DMS114 treated with DMSO at 0.1 percent for 48 hours (cell line): ENCODE results near the gene GPRC5C.
"Not testable (repeated sequence)": the region's sequence is repeated elsewhere in the genome, so short reads cannot be mapped to it uniquely, and the experiment has no call there.

Experiments used
- DNase-seq: peaks from one replicate; lab custom pipeline; 2025; ENCODE audit not compliant: unreplicated experiment; lab: John Stamatoyannopoulos, UW

The GPRC5C gene

GRCh38 chr17:74404789-74405188, 27.1 kb upstream of the GPRC5C start:
- no peak for DNase-seq

DNA sequence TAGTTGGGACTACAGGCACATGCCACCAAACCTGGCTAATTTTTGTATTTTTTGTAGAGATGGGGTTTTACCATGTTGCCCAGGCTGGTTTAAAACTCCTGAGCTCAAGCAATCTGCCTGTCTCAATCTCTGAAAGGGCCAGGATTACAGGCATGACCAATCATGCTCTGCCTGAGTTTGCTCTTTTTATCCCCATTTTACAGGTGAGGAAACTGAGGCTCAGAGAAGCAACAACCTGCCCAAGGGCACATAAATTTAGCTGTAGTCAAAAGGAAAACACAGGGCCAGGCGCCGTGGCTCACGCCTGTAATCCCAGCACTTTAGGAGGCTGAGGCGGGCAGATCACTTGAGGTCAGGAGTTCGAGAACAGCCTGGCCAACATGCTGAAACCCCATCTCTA, 26.6 kb upstream of the GPRC5C start:
- not testable (repeated sequence) for DNase-seq

DNA sequence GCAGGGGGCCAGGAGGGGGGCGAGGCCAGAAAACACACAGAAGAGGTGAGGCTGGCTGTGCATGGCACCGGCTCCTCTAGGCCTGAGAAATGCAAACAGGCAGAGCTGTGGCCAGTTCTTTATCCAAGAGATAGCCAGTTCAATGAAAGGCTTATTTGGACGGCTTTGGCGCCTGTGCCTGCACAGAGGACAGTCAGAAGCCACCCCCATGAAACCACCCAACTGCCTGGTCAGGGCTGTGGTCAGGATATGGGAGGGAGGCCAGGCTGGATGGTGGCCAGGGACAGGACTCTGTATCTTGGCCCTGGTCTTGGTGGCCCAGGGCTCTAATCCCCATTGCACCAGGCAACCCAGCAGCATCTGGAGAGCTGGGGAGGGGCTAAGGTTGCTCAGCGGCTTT, 24.5 kb upstream of the GPRC5C start:
- DNase-seq: no peak

DNA sequence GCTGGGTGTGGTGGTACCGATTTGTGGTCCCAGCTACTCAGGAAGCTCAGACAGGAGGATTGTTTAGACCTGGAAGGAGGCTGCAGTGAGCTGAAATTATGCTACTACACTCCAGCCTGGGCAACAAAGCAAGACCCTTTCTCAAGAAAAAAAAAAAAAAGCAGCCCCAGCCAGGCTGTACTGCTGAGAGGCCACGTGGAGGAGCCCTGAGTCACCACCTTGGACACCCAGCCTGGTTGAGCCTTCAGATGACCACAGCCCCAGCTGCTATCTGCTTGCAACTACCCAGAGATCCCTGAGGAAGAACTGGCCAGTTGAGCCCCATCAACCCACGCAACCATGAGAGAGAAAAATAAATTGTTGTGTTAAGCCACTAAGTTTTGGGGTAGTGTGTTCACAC, 23.6 kb upstream of the GPRC5C start:
- no peak for DNase-seq

GRCh38 chr17:74408815-74409214, 23.1 kb upstream of the GPRC5C start:
- no peak for DNase-seq

- no peak for DNase-seq
Observed at GRCh38 chr17:74410001-74410443, 21.9 kb upstream of the GPRC5C start.

GRCh38 chr17:74412581-74412980, 19.3 kb upstream of the GPRC5C start:
- no peak for DNase-seq

GRCh38 chr17:74413491-74413890, 18.4 kb upstream of the GPRC5C start:
- DNase-seq: no peak

GRCh38 chr17:74414510-74414909, 17.4 kb upstream of the GPRC5C start:
- DNase-seq: no peak

- DNase-seq: no peak
Observed at GRCh38 chr17:74415608-74416396, 16.1 kb upstream of the GPRC5C start.

DNA sequence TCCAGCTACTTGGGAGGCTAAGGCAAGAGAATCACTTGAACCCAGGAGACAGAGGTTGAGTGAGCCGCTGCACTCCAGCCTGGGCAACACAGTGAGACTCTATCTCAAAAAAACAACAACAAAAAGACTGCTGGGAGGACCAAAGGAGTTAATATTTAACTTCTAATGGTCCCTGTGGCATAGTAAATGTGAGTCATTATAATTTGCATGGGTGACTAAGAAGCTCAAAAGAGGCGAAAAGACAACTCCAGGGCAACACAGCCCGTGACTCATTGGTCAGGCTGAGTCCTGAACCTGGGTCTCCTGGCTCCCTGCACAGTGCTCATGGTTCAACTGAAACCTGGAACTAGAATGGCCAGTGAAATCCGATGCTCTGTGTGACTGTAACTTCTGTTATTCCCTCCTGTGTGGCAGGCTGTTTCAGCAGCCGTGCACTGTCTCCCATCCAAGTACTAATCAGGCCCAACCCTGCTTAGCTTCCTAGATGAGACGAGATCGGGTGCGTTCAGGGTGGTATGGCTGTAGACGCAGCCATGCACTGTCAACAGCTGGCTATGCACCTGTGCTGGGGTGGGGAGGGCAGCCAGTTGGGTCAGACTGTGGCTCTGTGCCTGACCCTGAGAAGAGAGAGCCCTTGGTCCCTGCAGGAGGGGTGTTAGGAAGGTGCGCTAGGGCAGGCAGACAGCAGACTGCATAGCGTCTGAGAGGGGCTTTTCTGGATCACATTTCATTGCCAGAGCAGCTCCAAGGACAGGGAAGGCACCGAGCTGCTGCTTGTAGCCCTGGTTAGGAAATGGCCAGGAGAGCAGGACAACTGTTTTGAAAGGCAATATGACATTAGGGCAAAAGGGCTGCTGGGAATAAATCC, 14.5 kb upstream of the GPRC5C start:
- no peak for DNase-seq

- DNase-seq: no peak
Observed at GRCh38 chr17:74419928-74420411, 11.9 kb upstream of the GPRC5C start.

- no peak for DNase-seq
Observed at GRCh38 chr17:74424117-74424516, 7.8 kb upstream of the GPRC5C start.

GRCh38 chr17:74424657-74425056, 7.2 kb upstream of the GPRC5C start:
- no peak for DNase-seq

GRCh38 chr17:74426551-74427047, 5.3 kb upstream of the GPRC5C start:
- DNase-seq: no peak

- DNase-seq: no peak
Observed at GRCh38 chr17:74427048-74427762, 4.7 kb upstream of the GPRC5C start.

- DNase-seq: no peak
Observed at GRCh38 chr17:74427763-74428153, 4.1 kb upstream of the GPRC5C start.

DNA sequence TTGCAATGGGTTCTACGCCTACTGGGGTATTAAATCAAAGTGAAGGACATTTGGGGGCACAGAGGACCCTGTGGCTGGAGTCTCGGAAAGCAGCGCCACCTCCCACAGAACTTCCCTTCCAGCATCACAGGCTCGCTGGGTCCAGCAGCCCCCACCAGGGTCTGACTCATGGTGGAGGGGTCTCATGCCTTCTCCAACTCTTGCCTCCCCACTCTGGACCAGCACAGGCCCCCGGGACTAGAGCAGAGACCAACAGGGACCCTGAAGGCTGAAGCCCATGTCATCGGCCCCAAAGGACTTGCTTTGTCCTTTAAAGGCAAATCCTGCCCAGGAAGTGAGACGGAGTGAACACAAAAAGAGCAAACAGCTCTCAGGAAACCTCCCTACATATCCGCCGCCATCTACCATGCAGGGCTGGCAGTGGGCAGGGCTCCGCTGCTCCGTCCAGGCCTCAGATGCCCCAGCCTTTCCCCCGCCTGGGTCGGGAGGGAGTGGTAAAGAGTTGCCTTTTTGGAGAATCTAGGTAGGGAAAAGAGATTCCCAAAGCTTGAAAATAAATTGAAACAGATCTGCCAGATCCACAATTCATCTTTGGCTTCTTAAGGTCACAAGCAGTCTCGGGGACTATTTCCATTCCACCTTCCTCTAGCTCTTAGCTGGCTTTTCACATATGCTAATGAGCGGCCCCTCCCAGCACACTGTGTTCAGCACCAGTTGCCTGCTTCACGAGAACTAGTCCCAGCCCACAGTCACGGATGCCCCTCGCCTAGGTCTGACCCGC, 2.1 kb upstream of the GPRC5C start:
- no peak for DNase-seq

DNA sequence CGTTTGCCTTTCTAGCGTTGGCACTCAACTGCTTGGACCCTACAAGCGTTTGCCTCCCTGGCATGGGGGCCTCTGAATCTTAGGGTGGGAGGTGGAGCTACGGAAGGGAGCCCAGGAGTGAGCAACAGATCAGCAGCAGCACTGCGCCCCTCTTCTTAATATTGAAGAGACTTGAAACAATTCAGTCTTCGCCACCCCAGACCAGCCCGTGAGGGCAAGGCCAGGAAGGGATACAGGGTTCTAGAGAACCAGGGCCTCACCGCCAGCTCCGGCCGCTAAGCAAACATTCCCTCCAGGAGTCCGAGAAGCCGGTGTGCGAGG, 1.5 kb upstream of the GPRC5C start:
- no peak for DNase-seq

DNA sequence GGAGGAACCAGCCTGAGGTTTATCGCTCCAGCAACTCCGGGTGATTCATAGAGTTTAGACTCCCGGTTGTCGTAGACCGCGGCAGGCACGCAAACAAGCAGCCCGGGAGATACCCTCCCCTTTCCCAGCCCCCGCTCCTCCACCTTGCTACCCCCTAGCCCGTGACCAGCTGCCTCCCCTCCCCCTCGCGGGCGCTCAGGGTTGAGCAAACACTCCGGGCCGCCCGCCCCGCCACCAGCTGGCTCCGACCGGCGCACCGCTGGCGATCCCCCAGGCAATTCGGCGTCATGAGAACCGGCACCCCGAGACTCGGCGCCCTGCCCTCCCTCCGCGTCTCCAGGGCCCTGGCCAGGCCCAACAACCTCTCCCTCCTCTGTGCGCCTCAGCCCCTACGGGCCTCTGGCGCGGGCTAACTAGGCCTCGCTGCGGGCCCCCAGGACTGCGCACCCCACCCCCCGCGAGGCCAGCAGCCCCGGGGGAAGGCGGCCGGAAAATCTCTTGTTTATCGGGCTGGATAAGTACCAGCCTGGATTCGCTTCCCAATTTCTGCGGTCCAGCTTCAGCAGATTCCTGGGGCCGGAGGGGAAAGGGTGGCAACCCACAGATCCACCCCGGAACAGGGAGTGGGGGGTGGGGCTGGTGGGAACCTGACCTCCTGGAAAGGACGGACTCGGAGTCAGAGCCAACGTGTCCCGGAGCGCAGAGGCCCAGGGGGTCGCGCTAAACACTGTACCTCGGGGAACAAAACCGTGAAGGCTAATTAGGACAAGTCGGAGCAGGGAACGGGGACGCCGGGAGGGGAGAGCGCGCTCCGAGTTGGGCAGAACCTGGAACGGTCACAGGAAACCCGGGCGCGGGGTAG, 951 bp upstream of the GPRC5C start:
- DNase-seq: no peak
